GM23248 (cell line): ENCODE measurements around the gene GIMD1.

ENCODE experiments used
- EZH2 ChIP-seq: fragments of 200-600 bp; sonication (generic); IDR thresholded peaks from 2 replicates; pipeline ENCODE4 v1.6.1; 2018; ENCODE audit warnings: antibody characterized with exemption, mild to moderate bottlenecking; ENCODE audit not compliant: insufficient read depth, poor library complexity, severe bottlenecking
- EZH2phosphoT487 ChIP-seq: fragments of 200-600 bp; sonication (generic); IDR thresholded peaks from 2 replicates; pipeline ENCODE4 v1.6.1; 2018; ENCODE audit warnings: antibody characterized with exemption, moderate library complexity, mild to moderate bottlenecking, low read depth; ENCODE audit not compliant: insufficient read depth

GRCh38 chr4:106367072-106367471 is 1.5 kb downstream of the GIMD1 start:
- no peak for TF ChIP-seq EZH2phosphoT487
- no peak for TF ChIP-seq EZH2
